Dedifferentiated amniotic fluid mesenchymal stem cell (primary cell): ENCODE measurements around the gene IVNS1ABP.

Source experiments
- DNase-seq: peaks from one replicate; pipeline ENCODE4 v3.0.0-alpha.2; 2016; ENCODE audit errors: extremely low spot score

IVNS1ABP gene

GRCh38 chr1:185293967-185294542 lies 23.0 kb downstream of the IVNS1ABP start:
- no peak for DNase-seq

- no peak for DNase-seq
Observed at GRCh38 chr1:185292237-185292636, 24.8 kb downstream of the IVNS1ABP start.

GRCh38 chr1:185291652-185292051 lies 25.4 kb downstream of the IVNS1ABP start:
- DNase-seq: no peak

GRCh38 chr1:185291159-185291558 lies 25.9 kb downstream of the IVNS1ABP start:
- no peak for DNase-seq

- DNase-seq: no peak
Observed at GRCh38 chr1:185289880-185290279, 27.2 kb downstream of the IVNS1ABP start.

- DNase-seq: no peak
Observed at GRCh38 chr1:185288435-185288834, 28.6 kb downstream of the IVNS1ABP start.

- no peak for DNase-seq
Observed at GRCh38 chr1:185287451-185287850, 29.6 kb downstream of the IVNS1ABP start.

- no peak for DNase-seq
Observed at GRCh38 chr1:185284533-185285276, 32.3 kb downstream of the IVNS1ABP start.

GRCh38 chr1:185284116-185284515 lies 32.9 kb downstream of the IVNS1ABP start:
- DNase-seq: no peak

- no peak for DNase-seq
Observed at GRCh38 chr1:185281245-185281644, 35.8 kb downstream of the IVNS1ABP start.

- DNase-seq: no peak
Observed at GRCh38 chr1:185280589-185280988, 36.5 kb downstream of the IVNS1ABP start.

GRCh38 chr1:185279571-185279970 lies 37.5 kb downstream of the IVNS1ABP start:
- DNase-seq: no peak

GRCh38 chr1:185271921-185272320 lies 45.1 kb downstream of the IVNS1ABP start:
- no peak for DNase-seq

GRCh38 chr1:185268352-185268751 lies 48.7 kb downstream of the IVNS1ABP start:
- DNase-seq: no peak

- DNase-seq: no peak
Observed at GRCh38 chr1:185267701-185268100, 49.3 kb downstream of the IVNS1ABP start.

- no peak for DNase-seq
Observed at GRCh38 chr1:185267301-185267700, 49.7 kb downstream of the IVNS1ABP start.

- DNase-seq: no peak
Observed at GRCh38 chr1:185265314-185265713, 51.7 kb downstream of the IVNS1ABP start.

GRCh38 chr1:185263780-185264179 lies 53.3 kb downstream of the IVNS1ABP start:
- no peak for DNase-seq

- no peak for DNase-seq
Observed at GRCh38 chr1:185263292-185263691, 53.8 kb downstream of the IVNS1ABP start.

GRCh38 chr1:185262151-185262550 lies 54.9 kb downstream of the IVNS1ABP start:
- DNase-seq: no peak

GRCh38 chr1:185260611-185261010 lies 56.4 kb downstream of the IVNS1ABP start:
- DNase-seq: no peak

GRCh38 chr1:185258676-185259075 lies 58.4 kb downstream of the IVNS1ABP start:
- DNase-seq: no peak

GRCh38 chr1:185257950-185258208 lies 59.2 kb downstream of the IVNS1ABP start:
- DNase-seq: no peak
